Measurements from ENCODE around the gene USP24. TPM values are rescaled to one million over a fixed set of nuclear protein-coding genes. Genes with fewer than 3 reads are reported as not detected.

USP24 gene
- polyA plus RNA-seq, 1 of the 3 experiments (the other 2 are of a cell fraction) = 8.1 TPM

- TF ChIP-seq TEAD4 (IDR thresholded peaks at IDR 0.05; ENCODE audit: borderline replicate concordance, insufficient read depth) (no peak), JUND (IDR thresholded peaks at IDR 0.05) (no peak), RCOR1 (IDR thresholded peaks at IDR 0.05; ENCODE audit: low read length) (no peak), MEF2A (IDR thresholded peaks at IDR 0.05; ENCODE audit: borderline replicate concordance, low read depth) (no peak), RXRA (IDR thresholded peaks at IDR 0.05; ENCODE audit: borderline replicate concordance, low read depth) (no peak), GATA2 (CRISPR knock-in tag; IDR thresholded peaks at IDR 0.05) (no peak), YY1 (IDR thresholded peaks at IDR 0.05; ENCODE audit: low read depth) (no peak)
These were observed 146.5 kb downstream of the USP24 start (continued) for GRCh38 chr1:55068638-55069037.

- POLR2A ChIA-PET = no interaction called here
- TF ChIP-seq NFIC (IDR thresholded peaks at IDR 0.05; ENCODE audit: borderline replicate concordance) (no peak), CTCF (IDR thresholded peaks at IDR 0.05) (no peak), RCOR1 (IDR thresholded peaks at IDR 0.05; ENCODE audit: low read length) (no peak), YY1 (IDR thresholded peaks at IDR 0.05; ENCODE audit: low read depth) (no peak), RFX5 (IDR thresholded peaks at IDR 0.05; ENCODE audit: low read length) (no peak), TAF1 (IDR thresholded peaks at IDR 0.05; ENCODE audit: borderline replicate concordance, low read depth, low read length) (no peak), JUND (IDR thresholded peaks at IDR 0.05) (no peak)
- Histone ChIP-seq H3K27me3 (ENCODE audit: insufficient read depth) (no peaks in the 10 kb centered on the region), H3K9ac (no peak overlapping the region), H3K4me2 (no peak overlapping the region), H3F3A (replicated peaks; ENCODE audit: insufficient read depth) (peaks cover 3% of the 10 kb centered on the region), H3K4me1 (ENCODE audit: control insufficient read depth in 1 of 2, insufficient read depth in 2 of 2, low read depth in 1 of 2, low read length in 1 of 2) (peaks cover 0 to 37% of the 10 kb centered on the region in 2 experiments; a peak in 2 of 4 replicates), H3K27ac (ENCODE audit: low read depth in 2 of 2, low read length in 1 of 2) (no peak overlapping the region), H4K20me1 (ENCODE audit: insufficient read depth) (no peaks in the 10 kb centered on the region), H3K4me3 (ENCODE audit: low read depth in 2 of 2, low read length in 1 of 2) (no peak overlapping the region), H3K9me2 (no peaks in the 10 kb centered on the region), H3K79me2 (ENCODE audit: insufficient read depth) (no peaks in the 10 kb centered on the region), H2AFZ (ENCODE audit: low read depth) (no peak overlapping the region), H3K36me3 (replicated peaks in 1 of 2; ENCODE audit: control insufficient read depth in 1 of 2, insufficient read depth in 2 of 2, low read length in 1 of 2) (peaks cover 38 to 63% of the 10 kb centered on the region in 2 experiments), H3K9me3 (no peaks in the 10 kb centered on the region)
- no peak for DNase-seq
- CTCF ChIA-PET = interaction anchor here (1.8 kb wide), 1 partner anchor 117 kb away, joined by 6 read pairs; no protein-coding TSS in a partner anchor
- 89% methylated on average over 1 of the region's 1 CpG for WGBS (ENCODE audit: low lambda C conversion rate)
These were observed 147.2 kb downstream of the USP24 start for GRCh38 chr1:55067914-55068313.

GRCh38 chr1:55067022-55067778 lies 148.0 kb downstream of the USP24 start:
- Histone ChIP-seq H3K4me1 (ENCODE audit: control insufficient read depth in 1 of 2, insufficient read depth in 2 of 2, low read depth in 1 of 2, low read length in 1 of 2) (peaks cover 0 to 37% of the 10 kb centered on the region in 2 experiments; a peak in 2 of 4 replicates), H2AFZ (ENCODE audit: low read depth) (no peak overlapping the region), H3K4me3 (ENCODE audit: low read depth in 2 of 2, low read length in 1 of 2) (no peak overlapping the region), H3K27ac (ENCODE audit: low read depth in 2 of 2, low read length in 1 of 2) (peak overlapping the region in 1 of 2 experiments; percentile 58; a peak in 1 of 4 replicates), H3K9ac (no peak overlapping the region), H3K27me3 (ENCODE audit: insufficient read depth) (no peaks in the 10 kb centered on the region), H3K9me3 (no peaks in the 10 kb centered on the region), H3F3A (replicated peaks; ENCODE audit: insufficient read depth) (peaks cover 3% of the 10 kb centered on the region), H3K36me3 (replicated peaks in 1 of 2; ENCODE audit: control insufficient read depth in 1 of 2, insufficient read depth in 2 of 2, low read length in 1 of 2) (peaks cover 31 to 56% of the 10 kb centered on the region in 2 experiments), H3K4me2 (no peak overlapping the region), H3K79me2 (ENCODE audit: insufficient read depth) (no peaks in the 10 kb centered on the region), H4K20me1 (ENCODE audit: insufficient read depth) (no peaks in the 10 kb centered on the region), H3K9me2 (no peaks in the 10 kb centered on the region)
- DNase-seq = no peak
- ChIA-PET CTCF (no interaction called here), POLR2A (no interaction called here)
- WGBS (ENCODE audit: low lambda C conversion rate) = 97% methylated on average over 17 of the region's 17 CpGs
- TF ChIP-seq MXI1 (IDR thresholded peaks at IDR 0.05; ENCODE audit: low read depth, low read length) (peak; percentile 20; the same call in 1 of the 2 replicates), FOSL2 (IDR thresholded peaks at IDR 0.05; ENCODE audit: borderline replicate concordance, low read depth) (no peak)
